T-helper 2 cell treated with Interferon-gamma antibody and Interleukin-4, amounts not matched to agents 5 μg/mL and 100 μg/mL, for 36 hours (primary cell): ENCODE results near the gene MYL7.
"Not testable (repeated sequence)": the region's sequence is repeated elsewhere in the genome, so short reads cannot be mapped to it uniquely, and the experiment has no call there.

ENCODE experiments used
- DNase-seq: peaks from one replicate; pipeline ENCODE4 v3.0.0; 2021; ENCODE audit warnings: low spot score
- H3K27ac Mint-ChIP-seq: one replicate; pipeline ENCODE4 v1.8.0; 2021; ENCODE audit warnings: mild to moderate bottlenecking, mixed read lengths
- H3K27me3 Mint-ChIP-seq: one replicate; pipeline ENCODE4 v1.8.0; 2021; ENCODE audit warnings: low read depth, mixed read lengths
- H3K36me3 Mint-ChIP-seq: one replicate; pipeline ENCODE4 v1.8.0; 2021; ENCODE audit warnings: low read depth, mixed read lengths
- H3K4me1 Mint-ChIP-seq: one replicate; pipeline ENCODE4 v1.8.0; 2021; ENCODE audit warnings: low read depth, mixed read lengths
- H3K4me3 Mint-ChIP-seq: one replicate; pipeline ENCODE4 v1.8.0; 2022; ENCODE audit warnings: mild to moderate bottlenecking, moderate library complexity, mixed read lengths
- H3K9me3 Mint-ChIP-seq: one replicate; pipeline ENCODE4 v1.8.0; 2021; ENCODE audit warnings: mixed read lengths

The MYL7 gene

GRCh38 chr7:44177570-44178131 lies 36.5 kb upstream of the MYL7 start:
- H3K4me1 Mint-ChIP-seq, result no peaks in the 10 kb centered on the region
- no peaks in the 10 kb centered on the region for H3K9me3 Mint-ChIP-seq
- H3K4me3 Mint-ChIP-seq, result no peak overlapping the region
- H3K36me3 Mint-ChIP-seq, result no peaks in the 10 kb centered on the region
- H3K27ac Mint-ChIP-seq, result no peak overlapping the region
- DNase-seq, result no peak
- H3K27me3 Mint-ChIP-seq, result peaks cover 21% of the 10 kb centered on the region

- no peak for DNase-seq
- H3K4me1 Mint-ChIP-seq, result no peaks in the 10 kb centered on the region
- H3K27me3 Mint-ChIP-seq, result peaks cover 21% of the 10 kb centered on the region
Measured at GRCh38 chr7:44176486-44176885, 35.4 kb upstream of the MYL7 start.

DNA sequence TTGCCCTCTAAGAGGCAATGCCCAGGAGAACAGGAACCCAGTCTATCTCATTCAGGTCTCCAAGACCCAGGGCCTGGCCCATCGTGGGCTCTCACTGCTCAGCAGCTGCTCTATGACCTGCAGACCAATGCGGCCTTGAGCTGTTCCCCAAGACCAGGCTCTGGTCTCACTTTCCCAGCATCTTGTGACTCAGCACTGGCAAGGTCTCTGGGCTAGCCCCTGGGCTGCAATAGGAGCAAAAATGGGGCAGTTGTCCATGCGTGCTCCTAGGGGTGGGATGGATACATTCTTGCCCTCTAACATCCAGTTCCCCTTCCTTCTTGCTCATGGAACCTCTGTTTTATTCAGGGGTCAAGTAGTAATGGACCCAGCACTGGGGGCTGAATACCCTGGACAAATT lies 34.6 kb upstream of the MYL7 start:
- H3K9me3 Mint-ChIP-seq, result no peaks in the 10 kb centered on the region

More at GRCh38 chr7:44176486-44176885, 35.4 kb upstream of the MYL7 start:
- H3K9me3 Mint-ChIP-seq, result no peaks in the 10 kb centered on the region
- H3K27ac Mint-ChIP-seq, result no peak overlapping the region
- no peaks in the 10 kb centered on the region for H3K36me3 Mint-ChIP-seq
- H3K4me3 Mint-ChIP-seq, result no peak overlapping the region

DNA sequence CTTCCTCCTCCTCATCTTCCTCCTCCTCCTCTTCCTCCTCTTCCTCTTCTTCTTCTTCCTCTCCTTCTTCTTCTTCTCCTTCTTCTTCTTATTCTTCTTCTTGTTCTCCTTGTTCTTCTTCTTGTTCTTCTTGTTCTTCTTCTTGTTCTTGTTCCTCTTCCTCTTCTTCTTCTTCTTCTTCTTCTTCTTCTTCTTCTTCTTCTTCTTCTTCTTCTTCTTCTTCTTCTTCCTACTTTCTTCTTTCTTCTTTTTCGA lies 33.5 kb upstream of the MYL7 start:
- H3K4me1 Mint-ChIP-seq, H3K27ac Mint-ChIP-seq, H3K4me3 Mint-ChIP-seq, H3K9me3 Mint-ChIP-seq, DNase-seq, H3K36me3 Mint-ChIP-seq: not testable (repeated sequence)
- peaks cover 24% of the 10 kb centered on the region for H3K27me3 Mint-ChIP-seq

More for the DNA sequence above, 34.6 kb upstream of the MYL7 start:
- Mint-ChIP-seq H3K4me3 (no peak overlapping the region), H3K36me3 (no peaks in the 10 kb centered on the region), H3K27ac (no peak overlapping the region), H3K4me1 (no peaks in the 10 kb centered on the region), H3K27me3 (peaks cover 22% of the 10 kb centered on the region)
- DNase-seq, result no peak

GRCh38 chr7:44173911-44174693 lies 33.0 kb upstream of the MYL7 start:
- H3K27ac Mint-ChIP-seq, result no peak overlapping the region
- no peaks in the 10 kb centered on the region for H3K4me1 Mint-ChIP-seq
- no peak for DNase-seq
- peaks cover 19% of the 10 kb centered on the region for H3K27me3 Mint-ChIP-seq
- no peak overlapping the region for H3K4me3 Mint-ChIP-seq
- H3K36me3 Mint-ChIP-seq, result no peaks in the 10 kb centered on the region
- H3K9me3 Mint-ChIP-seq, result no peaks in the 10 kb centered on the region

- no peak overlapping the region for H3K4me3 Mint-ChIP-seq
Measured at GRCh38 chr7:44172803-44173424, 31.8 kb upstream of the MYL7 start.

GRCh38 chr7:44172352-44172751 lies 31.2 kb upstream of the MYL7 start:
- H3K27ac Mint-ChIP-seq, result no peak overlapping the region
- peaks cover 20% of the 10 kb centered on the region for H3K27me3 Mint-ChIP-seq
- no peak overlapping the region for H3K4me3 Mint-ChIP-seq
- peaks cover 4% of the 10 kb centered on the region for H3K4me1 Mint-ChIP-seq
- DNase-seq, result no peak
- H3K36me3 Mint-ChIP-seq, result no peaks in the 10 kb centered on the region
- no peaks in the 10 kb centered on the region for H3K9me3 Mint-ChIP-seq

More at GRCh38 chr7:44172803-44173424, 31.8 kb upstream of the MYL7 start:
- H3K4me1 Mint-ChIP-seq, result peaks cover under 1% of the 10 kb centered on the region
- peaks cover 19% of the 10 kb centered on the region for H3K27me3 Mint-ChIP-seq
- H3K27ac Mint-ChIP-seq, result no peak overlapping the region
- DNase-seq, result no peak
- no peaks in the 10 kb centered on the region for H3K9me3 Mint-ChIP-seq
- H3K36me3 Mint-ChIP-seq, result no peaks in the 10 kb centered on the region

- not testable (repeated sequence) for H3K4me3 Mint-ChIP-seq, DNase-seq, H3K27ac Mint-ChIP-seq, H3K4me1 Mint-ChIP-seq, H3K36me3 Mint-ChIP-seq, H3K9me3 Mint-ChIP-seq
- H3K27me3 Mint-ChIP-seq, result peaks cover 20% of the 10 kb centered on the region
Measured at GRCh38 chr7:44171901-44172300, 30.8 kb upstream of the MYL7 start.

DNA sequence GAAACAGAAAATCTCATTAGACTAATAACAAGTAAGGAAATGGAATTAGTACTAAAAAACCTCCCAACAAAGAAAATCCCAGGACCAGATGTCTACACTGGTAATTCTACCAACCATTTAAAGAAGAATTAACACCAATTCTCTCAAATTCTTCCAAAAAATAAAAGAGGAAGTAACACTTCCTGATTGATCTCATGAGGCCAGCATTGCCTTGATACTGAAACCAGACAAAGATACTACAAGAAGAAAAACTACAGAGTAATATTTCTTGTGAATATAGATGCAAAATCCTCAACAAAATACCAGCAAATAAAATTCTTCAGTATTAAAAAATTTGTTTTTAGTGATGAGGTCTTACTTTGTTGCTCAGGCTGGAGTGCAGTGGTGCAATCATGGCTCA lies 26.8 kb upstream of the MYL7 start:
- Mint-ChIP-seq H3K4me1 (peaks cover 4% of the 10 kb centered on the region), H3K36me3 (no peaks in the 10 kb centered on the region), H3K4me3 (no peak overlapping the region), H3K27ac (no peak overlapping the region), H3K9me3 (no peaks in the 10 kb centered on the region), H3K27me3 (peaks cover 16% of the 10 kb centered on the region)
- no peak for DNase-seq

DNA sequence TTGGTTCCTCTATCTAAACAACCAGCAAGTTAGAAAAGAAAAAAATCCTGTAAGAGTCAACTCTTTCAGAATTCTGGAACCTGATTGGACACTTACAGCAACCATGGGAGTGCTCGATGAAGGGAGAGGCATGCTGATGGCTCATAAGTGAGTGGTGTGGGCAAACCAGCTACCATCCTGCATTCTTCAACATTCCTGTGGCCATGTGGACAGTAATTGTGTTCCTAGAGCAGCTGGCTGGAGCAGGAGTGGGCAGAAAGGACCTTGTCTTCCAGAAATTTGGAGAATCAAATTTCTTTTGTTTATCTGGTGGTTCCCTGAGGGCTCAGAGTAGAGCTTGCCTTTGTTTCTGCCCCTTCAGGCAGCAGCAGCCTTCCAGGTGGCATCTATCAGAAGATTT lies 22.5 kb upstream of the MYL7 start:
- no peak for DNase-seq
- H3K36me3 Mint-ChIP-seq, result no peaks in the 10 kb centered on the region
- no peak overlapping the region for H3K4me3 Mint-ChIP-seq
- peaks cover 14% of the 10 kb centered on the region for H3K27me3 Mint-ChIP-seq
- H3K4me1 Mint-ChIP-seq, result peaks cover 4% of the 10 kb centered on the region
- H3K27ac Mint-ChIP-seq, result no peak overlapping the region
- no peaks in the 10 kb centered on the region for H3K9me3 Mint-ChIP-seq

DNA sequence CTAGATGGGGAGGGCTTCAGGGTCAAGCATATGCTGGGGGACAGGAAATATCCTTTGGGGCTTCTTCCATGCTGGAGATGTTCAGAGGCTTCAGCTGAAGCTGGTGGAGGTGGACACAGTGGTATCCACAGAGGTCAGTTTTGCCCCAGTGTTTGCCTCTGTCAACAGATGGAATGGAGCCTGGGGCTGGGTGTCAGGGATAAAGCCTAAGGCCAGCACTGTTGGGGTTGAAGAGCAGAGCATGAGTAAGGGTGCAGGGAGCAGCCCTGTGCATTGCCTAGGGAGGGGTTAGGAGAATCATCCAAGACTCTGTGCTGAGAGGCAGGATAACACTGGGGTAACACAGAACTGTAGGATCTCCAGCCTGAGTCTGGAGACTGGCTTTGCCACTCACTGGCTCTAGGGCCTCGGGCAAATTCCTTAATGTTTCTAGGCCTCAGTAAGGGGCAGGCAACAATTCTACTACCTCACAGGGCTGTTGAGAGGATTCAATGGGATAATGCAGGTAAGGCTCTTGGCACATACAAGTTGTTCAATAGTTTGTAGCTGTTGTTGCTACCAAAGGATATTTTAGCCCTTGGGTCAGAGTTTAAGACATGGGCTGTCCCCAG lies 21.8 kb upstream of the MYL7 start:
- Mint-ChIP-seq H3K27ac (no peak overlapping the region), H3K36me3 (no peaks in the 10 kb centered on the region), H3K9me3 (no peaks in the 10 kb centered on the region), H3K4me1 (peaks cover 4% of the 10 kb centered on the region), H3K27me3 (peaks cover 14% of the 10 kb centered on the region), H3K4me3 (no peak overlapping the region)
- DNase-seq, result no peak

DNA sequence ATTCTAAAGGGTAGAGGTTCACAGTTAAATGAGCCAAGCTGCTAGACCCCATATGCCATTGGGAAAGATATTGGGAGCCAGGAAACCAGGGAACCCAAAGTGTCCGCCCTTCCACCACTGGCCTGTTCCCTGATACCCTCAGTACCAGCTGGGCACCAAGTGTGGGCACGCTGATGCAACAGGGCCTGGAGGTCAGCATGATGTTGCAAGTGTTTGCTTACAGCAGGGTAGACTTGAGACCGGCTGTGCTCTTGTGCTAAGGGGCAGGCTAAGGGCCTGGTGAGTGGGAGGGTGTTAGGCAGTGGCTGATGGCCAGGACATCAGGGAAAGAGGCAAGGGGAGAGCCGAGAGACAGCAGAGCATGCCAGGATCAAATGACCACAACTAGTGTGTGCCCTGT lies 21.0 kb upstream of the MYL7 start:
- DNase-seq, result no peak
- Mint-ChIP-seq H3K9me3 (no peaks in the 10 kb centered on the region), H3K36me3 (no peaks in the 10 kb centered on the region), H3K4me1 (no peaks in the 10 kb centered on the region), H3K27me3 (peaks cover 11% of the 10 kb centered on the region), H3K4me3 (no peak overlapping the region), H3K27ac (no peak overlapping the region)

GRCh38 chr7:44161371-44161770 lies 20.2 kb upstream of the MYL7 start:
- Mint-ChIP-seq H3K4me1 (no peaks in the 10 kb centered on the region), H3K27me3 (peaks cover 9% of the 10 kb centered on the region), H3K27ac (no peak overlapping the region), H3K36me3 (no peaks in the 10 kb centered on the region), H3K4me3 (no peak overlapping the region), H3K9me3 (no peaks in the 10 kb centered on the region)
- no peak for DNase-seq

GRCh38 chr7:44159824-44160630 lies 18.9 kb upstream of the MYL7 start:
- Mint-ChIP-seq H3K27ac (no peak overlapping the region), H3K4me3 (no peak overlapping the region), H3K36me3 (no peaks in the 10 kb centered on the region), H3K27me3 (peaks cover 9% of the 10 kb centered on the region), H3K9me3 (no peaks in the 10 kb centered on the region), H3K4me1 (no peaks in the 10 kb centered on the region)
- DNase-seq, result no peak
